Natural killer cell (primary cell): ENCODE measurements around the gene GNAI1. TPM values are rescaled to one million over a fixed set of nuclear protein-coding genes. Genes with fewer than 3 reads are reported as not detected.
A peak's percentile ranks its signal among the peaks of the same experiment; 100 is the strongest.

Experiments used
- ATAC-seq, 3 donors: fragments of 150-1000 bp in 2 of 3; fragments of 200-7000 bp in 1 of 3; cut with Tn5 transposase; 1 replicate in 1 of 3; 2 replicates in 2 of 3; pipeline ENCODE4 v1.10.0; 2021; ENCODE audit warnings: mild to moderate bottlenecking in 2 of 3, moderate library complexity in 2 of 3
- DNase-seq, 2 donors: peaks; one replicate each; pipeline versions ENCODE4 v3.0.0 to v3.0.0-alpha.2; 2013 to 2021; ENCODE audit warnings: mixed read lengths in 1 of 2
- H3K27ac ChIP-seq: one replicate; pipeline ENCODE4 v1.5.1; 2013; ENCODE audit warnings: mild to moderate bottlenecking, low read length
- H3K27me3 ChIP-seq: one replicate; pipeline ENCODE4 v1.6.1; 2013; ENCODE audit warnings: low read length; ENCODE audit not compliant: control insufficient read depth, insufficient read depth
- H3K36me3 ChIP-seq: one replicate; pipeline ENCODE4 v1.6.1; 2013; ENCODE audit warnings: low read length; ENCODE audit not compliant: control insufficient read depth, insufficient read depth
- H3K4me1 ChIP-seq: one replicate; pipeline ENCODE4 v1.6.1; 2013; ENCODE audit warnings: low read length; ENCODE audit not compliant: control insufficient read depth, insufficient read depth
- H3K4me3 ChIP-seq: one replicate; pipeline ENCODE4 v1.5.1; 2013; ENCODE audit warnings: low read length
- H3K9me3 ChIP-seq: one replicate; pipeline ENCODE4 v1.6.1; 2013; ENCODE audit warnings: low read length; ENCODE audit not compliant: control insufficient read depth, insufficient read depth
- H3K27ac Mint-ChIP-seq, 2 donors: one replicate each; pipeline ENCODE4 v1.8.0; 2022; ENCODE audit warnings: mild to moderate bottlenecking in 2 of 2, mixed read lengths in 2 of 2, moderate library complexity in 1 of 2
- H3K27me3 Mint-ChIP-seq, 2 donors: one replicate each; pipeline ENCODE4 v1.8.0; 2022; ENCODE audit warnings: low read depth in 2 of 2, mixed read lengths in 2 of 2
- H3K36me3 Mint-ChIP-seq: one replicate; pipeline ENCODE4 v1.8.0; 2022; ENCODE audit warnings: mixed read lengths
- H3K4me1 Mint-ChIP-seq, 2 donors: one replicate each; pipeline ENCODE4 v1.8.0; 2022; ENCODE audit warnings: mixed read lengths in 2 of 2
- H3K4me3 Mint-ChIP-seq: one replicate; pipeline ENCODE4 v1.8.0; 2022; ENCODE audit warnings: mild to moderate bottlenecking, moderate library complexity, mixed read lengths
- H3K9me3 Mint-ChIP-seq, 2 donors: one replicate each; pipeline ENCODE4 v1.8.0; 2022; ENCODE audit warnings: mixed read lengths in 2 of 2
- CTCF ChIP-seq: fragments of 200-600 bp; IDR thresholded peaks from one replicate; pipeline ENCODE4 v1.8.0; 2022; ENCODE audit warnings: antibody characterized with exemption
- WGBS: methylation state at CpG from one replicate; pipeline ENCODE4 v1.1.7; 2013; ENCODE audit warnings: missing lambda C conversion rate; ENCODE audit not compliant: insufficient coverage; 5-methylcytosine and 5-hydroxymethylcytosine counted together
- intact Hi-C: fragments of 100-400 bp; cut with micrococcal nuclease; formaldehyde crosslinking; loops from one replicate; pipeline ENCODE4 v1.14.2; 2022
- total RNA-seq, 4 donors: library from RNA; stranded (reverse); fragments of 120-200 nt in 1 of 4; gene quantifications; one replicate each; pipeline versions ENCODE4 v1.2.3 to v1.2.4, GENCODE V29; 2013 to 2022

Gene GNAI1
- total RNA-seq, 3 donors from 2014 or later (not counting 1 experiment from before 2014, with no cell fraction given) = 0.59 to 1.1 (median 0.68) TPM

GRCh38 chr7:80133361-80134114, 1.1 kb upstream of the GNAI1 start:
- H3K27ac ChIP-seq = no peak overlapping the region
- DNase-seq = peak in 1 of 2 donors; percentile 7
- Mint-ChIP-seq H3K36me3 (peaks cover 14% of the 10 kb centered on the region), H3K27ac (no peak overlapping the region), H3K4me3 (peak overlapping the region; percentile 68), H3K9me3 (peaks cover 3 to 4% of the 10 kb centered on the region in 2 donors), H3K4me1 (peaks cover 5 to 12% of the 10 kb centered on the region in 2 donors), H3K27me3 (peaks cover 34 to 48% of the 10 kb centered on the region in 2 donors)
- H3K4me1 ChIP-seq = peaks cover 13% of the 10 kb centered on the region
- H3K9me3 ChIP-seq = no peaks in the 10 kb centered on the region
- no peaks in the 10 kb centered on the region for H3K36me3 ChIP-seq
- H3K27me3 ChIP-seq = peaks cover 6% of the 10 kb centered on the region
- no peak for ATAC-seq
- 71% methylated on average over 7 of the region's 8 CpGs for WGBS
- no peak for TF ChIP-seq CTCF
- no peak overlapping the region for H3K4me3 ChIP-seq
- intact Hi-C loops = no loop called here

GRCh38 chr7:80134115-80134535, 506 bp upstream of the GNAI1 start:
- Histone ChIP-seq H3K27me3 (peaks cover 6% of the 10 kb centered on the region), H3K4me3 (peak overlapping the region; percentile 22), H3K27ac (no peak overlapping the region), H3K36me3 (no peaks in the 10 kb centered on the region), H3K9me3 (no peaks in the 10 kb centered on the region), H3K4me1 (peaks cover 13% of the 10 kb centered on the region)
- intact Hi-C loops = no loop called here
- Mint-ChIP-seq H3K4me3 (peak overlapping the region; percentile 68), H3K9me3 (peaks cover 4 to 6% of the 10 kb centered on the region in 2 donors), H3K27me3 (peaks cover 40 to 54% of the 10 kb centered on the region in 2 donors), H3K36me3 (peaks cover 14% of the 10 kb centered on the region), H3K27ac (no peak overlapping the region), H3K4me1 (peaks cover 5 to 12% of the 10 kb centered on the region in 2 donors)
- WGBS = 13% methylated on average over 10 of the region's 12 CpGs
- no peak for ATAC-seq
- no peak for DNase-seq
- no peak for TF ChIP-seq CTCF

- Mint-ChIP-seq H3K9me3 (peaks cover 4 to 9% of the 10 kb centered on the region in 2 donors), H3K27ac (no peak overlapping the region), H3K4me1 (peaks cover 5 to 12% of the 10 kb centered on the region in 2 donors), H3K27me3 (peaks cover 42 to 58% of the 10 kb centered on the region in 2 donors), H3K36me3 (peaks cover 14% of the 10 kb centered on the region), H3K4me3 (peak overlapping the region; percentile 64)
- Histone ChIP-seq H3K27me3 (peaks cover 6% of the 10 kb centered on the region), H3K9me3 (no peaks in the 10 kb centered on the region), H3K27ac (peak overlapping the region; percentile 29), H3K4me3 (peak overlapping the region; percentile 62), H3K4me1 (peaks cover 13% of the 10 kb centered on the region), H3K36me3 (no peaks in the 10 kb centered on the region)
- intact Hi-C loops = no loop called here
- WGBS = 1% methylated on average over 51 of the region's 58 CpGs
- TF ChIP-seq CTCF = no peak
- DNase-seq (peak in 1 of 2 donors; percentile 32), ATAC-seq (peak; percentile 29 to 47 (median 41))
These were observed 876 bp downstream of the GNAI1 start for GRCh38 chr7:80135309-80136104.
